Measurements from ENCODE around the gene GFPT2. TPM values are rescaled to one million over a fixed set of nuclear protein-coding genes. Genes with fewer than 3 reads are reported as not detected.
"Not testable (repeated sequence)": the region's sequence is repeated elsewhere in the genome, so short reads cannot be mapped to it uniquely, and the experiment has no call there.

Gene GFPT2
- total RNA-seq, 1 donor from 2014 or later: 0.62 TPM

DNA sequence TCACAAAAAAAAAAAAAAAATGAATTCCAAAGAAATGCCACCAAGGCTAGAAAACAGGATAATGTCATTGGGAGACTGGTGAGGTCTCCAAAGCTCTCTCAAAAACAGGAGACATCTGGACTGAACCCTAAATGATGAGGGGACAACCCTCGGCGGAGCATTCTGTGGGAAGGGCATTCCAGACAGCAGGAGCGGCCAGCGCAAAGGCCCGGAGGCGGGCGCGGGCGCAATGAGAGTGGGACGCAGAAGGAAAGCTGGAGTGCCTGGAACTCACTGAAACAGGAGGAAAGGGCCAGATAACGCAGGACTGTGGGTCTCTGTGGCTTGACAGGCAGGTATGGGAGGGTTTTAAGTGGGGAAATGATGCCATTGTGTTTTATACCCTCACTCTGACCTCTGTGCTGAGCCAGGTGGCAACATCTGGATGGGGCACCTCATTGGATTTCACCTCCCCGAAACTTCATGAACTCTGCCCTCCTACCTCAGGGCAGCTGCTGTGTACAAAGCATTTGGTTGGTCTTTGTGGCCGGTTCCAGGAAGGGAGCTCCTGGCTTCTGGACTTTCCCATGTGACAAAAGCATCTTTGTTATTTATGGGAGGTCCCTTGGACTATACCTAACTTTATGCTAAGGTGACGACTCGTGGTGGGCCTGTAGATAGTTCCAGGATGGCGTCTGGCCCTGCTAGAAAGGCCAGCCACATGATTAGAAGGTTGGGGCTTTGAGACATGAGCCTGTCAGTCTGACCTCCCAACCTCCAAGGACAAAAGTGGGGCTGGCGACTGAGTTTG, 49.7 kb downstream of the GFPT2 start:
- Mint-ChIP-seq H3K36me3 (ENCODE audit: low read depth) (no peaks in the 10 kb centered on the region), H3K9me3 (no peaks in the 10 kb centered on the region), H3K4me1 (no peaks in the 10 kb centered on the region), H3K4me3 (no peak overlapping the region), H3K27ac (peak overlapping the region; percentile 46), H3K27me3 (peaks cover 11% of the 10 kb centered on the region)
- POLR2A ChIA-PET: no interaction called here
- DNase-seq: no peak
- TF ChIP-seq, protein P1, sequence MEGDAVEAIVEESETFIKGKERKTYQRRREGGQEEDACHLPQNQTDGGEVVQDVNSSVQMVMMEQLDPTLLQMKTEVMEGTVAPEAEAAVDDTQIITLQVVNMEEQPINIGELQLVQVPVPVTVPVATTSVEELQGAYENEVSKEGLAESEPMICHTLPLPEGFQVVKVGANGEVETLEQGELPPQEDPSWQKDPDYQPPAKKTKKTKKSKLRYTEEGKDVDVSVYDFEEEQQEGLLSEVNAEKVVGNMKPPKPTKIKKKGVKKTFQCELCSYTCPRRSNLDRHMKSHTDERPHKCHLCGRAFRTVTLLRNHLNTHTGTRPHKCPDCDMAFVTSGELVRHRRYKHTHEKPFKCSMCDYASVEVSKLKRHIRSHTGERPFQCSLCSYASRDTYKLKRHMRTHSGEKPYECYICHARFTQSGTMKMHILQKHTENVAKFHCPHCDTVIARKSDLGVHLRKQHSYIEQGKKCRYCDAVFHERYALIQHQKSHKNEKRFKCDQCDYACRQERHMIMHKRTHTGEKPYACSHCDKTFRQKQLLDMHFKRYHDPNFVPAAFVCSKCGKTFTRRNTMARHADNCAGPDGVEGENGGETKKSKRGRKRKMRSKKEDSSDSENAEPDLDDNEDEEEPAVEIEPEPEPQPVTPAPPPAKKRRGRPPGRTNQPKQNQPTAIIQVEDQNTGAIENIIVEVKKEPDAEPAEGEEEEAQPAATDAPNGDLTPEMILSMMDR (IDR thresholded peaks at IDR 0.05): no peak
- no peak for ATAC-seq (ENCODE audit: low read depth)
- CTCF ChIA-PET: interaction anchor here (1.5 kb wide), 1 partner anchor 13 kb away, joined by 8 read pairs; no protein-coding TSS in a partner anchor
- intact Hi-C loops (cut with micrococcal nuclease): no loop called here

DNA sequence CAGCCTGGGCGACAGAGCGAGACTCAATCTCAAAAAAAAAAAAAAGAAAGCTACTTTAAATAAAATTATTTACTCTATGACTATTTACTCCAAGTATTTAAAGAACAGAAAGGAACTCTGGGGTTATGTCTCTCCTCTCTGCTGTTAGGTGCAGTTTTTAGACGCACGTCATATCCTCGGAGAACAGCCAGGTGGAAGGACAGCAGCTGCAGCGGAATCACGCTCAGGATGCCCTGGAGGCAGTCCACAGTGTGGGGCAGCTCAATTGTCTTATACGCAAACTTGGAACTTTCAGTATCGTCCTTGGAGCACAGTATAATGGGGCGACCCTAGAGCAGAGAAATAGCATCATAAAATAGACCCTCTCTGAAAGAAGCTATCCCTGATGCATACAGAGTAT, 50.9 kb downstream of the GFPT2 start:
- Mint-ChIP-seq H3K4me1 (no peaks in the 10 kb centered on the region), H3K27me3 (peaks cover 11% of the 10 kb centered on the region), H3K27ac (no peak overlapping the region), H3K4me3 (no peak overlapping the region), H3K9me3 (no peaks in the 10 kb centered on the region), H3K36me3 (ENCODE audit: low read depth) (no peaks in the 10 kb centered on the region)
- intact Hi-C loops (cut with micrococcal nuclease): no loop called here
- TF ChIP-seq, protein P1 (IDR thresholded peaks at IDR 0.05): no peak
- POLR2A ChIA-PET: no interaction called here
- DNase-seq (no peak), ATAC-seq (ENCODE audit: low read depth) (no peak)
- CTCF ChIA-PET: interaction anchor here (1.1 kb wide), 1 partner anchor 9 kb away, joined by 3 read pairs; no protein-coding TSS in a partner anchor

DNA sequence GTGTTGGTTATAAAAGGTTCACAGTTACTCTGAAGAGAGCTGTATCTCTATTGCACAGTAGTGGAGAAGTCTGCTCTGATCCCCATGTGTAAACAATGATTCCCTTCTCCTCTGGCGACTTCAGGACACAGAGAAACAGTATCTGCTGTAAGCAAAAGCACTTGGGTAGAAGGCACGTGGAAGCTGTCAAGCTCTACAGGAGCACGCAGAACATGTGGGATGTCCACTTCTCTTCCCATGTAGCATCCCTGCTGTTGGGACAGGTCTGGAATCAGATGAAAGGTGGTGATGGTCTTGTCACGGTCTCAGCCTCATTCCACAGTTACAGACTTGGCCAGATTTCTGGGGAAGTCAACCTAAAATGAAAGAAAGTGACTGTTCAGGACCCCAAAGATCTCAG, 51.9 kb downstream of the GFPT2 start:
- Mint-ChIP-seq H3K4me3 (no peak overlapping the region), H3K4me1 (no peaks in the 10 kb centered on the region), H3K27ac (no peak overlapping the region), H3K27me3 (peaks cover 11% of the 10 kb centered on the region), H3K9me3 (no peaks in the 10 kb centered on the region), H3K36me3 (ENCODE audit: low read depth) (no peaks in the 10 kb centered on the region)
- CTCF ChIA-PET: no interaction called here
- POLR2A ChIA-PET: no interaction called here
- no peak for DNase-seq
- no peak for ATAC-seq (ENCODE audit: low read depth)
- TF ChIP-seq, protein P1 (IDR thresholded peaks at IDR 0.05): no peak
- intact Hi-C loops (cut with micrococcal nuclease): no loop called here

DNA sequence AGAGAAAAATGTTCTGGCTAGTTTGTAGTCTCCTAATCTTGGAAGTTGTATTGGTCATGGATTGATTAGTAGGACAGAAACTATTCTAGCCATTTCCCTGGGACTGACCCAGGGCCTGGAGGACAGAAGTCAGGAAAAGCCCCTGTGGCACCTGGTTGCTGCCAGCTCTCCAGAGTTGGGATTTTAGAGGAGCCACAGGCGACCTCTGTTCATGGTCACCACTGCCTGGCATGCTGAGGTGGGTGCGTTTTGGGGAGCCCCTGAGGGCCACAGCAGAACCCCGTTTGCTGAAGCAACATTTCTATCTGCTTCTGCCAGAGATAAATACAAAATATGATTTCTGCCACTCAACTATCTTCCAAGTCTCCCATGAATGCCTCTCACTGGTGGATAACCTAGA, 53.6 kb downstream of the GFPT2 start:
- TF ChIP-seq, protein P1 (IDR thresholded peaks at IDR 0.05): no peak
- Mint-ChIP-seq H3K27ac (no peak overlapping the region), H3K36me3 (ENCODE audit: low read depth) (no peaks in the 10 kb centered on the region), H3K4me1 (peaks cover 1% of the 10 kb centered on the region), H3K4me3 (no peak overlapping the region), H3K9me3 (no peaks in the 10 kb centered on the region), H3K27me3 (peaks cover 7% of the 10 kb centered on the region)
- CTCF ChIA-PET: no interaction called here
- ATAC-seq (ENCODE audit: low read depth) (no peak), DNase-seq (no peak)
- intact Hi-C loops (cut with micrococcal nuclease): loop anchor here (10.0 kb wide), 2 partner anchors 505 to 745 kb away; partner anchors contain the start of genes MGAT1 and RUFY1
- POLR2A ChIA-PET: no interaction called here

DNA sequence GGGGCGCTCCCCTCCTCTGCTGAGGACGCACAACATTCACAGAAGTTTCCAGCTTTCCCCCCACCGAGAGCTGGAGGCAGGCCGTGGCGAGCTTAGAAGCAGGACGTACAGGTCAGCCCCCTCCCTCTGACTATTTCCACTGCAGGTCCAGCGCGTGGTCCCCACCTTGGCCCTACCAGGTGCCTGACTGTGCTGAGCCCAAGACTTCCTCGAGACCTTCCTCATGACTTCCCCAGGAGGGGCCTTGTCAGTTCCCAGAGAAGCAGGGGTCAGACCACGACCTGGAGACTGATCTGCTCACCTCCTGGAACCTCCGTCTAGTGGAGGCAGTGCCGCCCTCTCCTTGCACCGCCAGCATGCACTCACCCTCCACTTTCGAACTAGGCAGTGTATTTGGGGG, 54.1 kb downstream of the GFPT2 start:
- H3K36me3 Mint-ChIP-seq (ENCODE audit: low read depth); ATAC-seq (ENCODE audit: low read depth); CTCF ChIA-PET; H3K4me1 Mint-ChIP-seq; H3K4me3 Mint-ChIP-seq; H3K9me3 Mint-ChIP-seq; DNase-seq; H3K27ac Mint-ChIP-seq; POLR2A ChIA-PET; H3K27me3 Mint-ChIP-seq: not testable (repeated sequence)
- intact Hi-C loops (cut with micrococcal nuclease): loop anchor here (10.0 kb wide), 2 partner anchors 506 to 744 kb away; partner anchors contain the start of genes MGAT1 and RUFY1

All from activated B cell treated with CpG ODN at 0.5 μM for 24 hours (primary cell).